G401 (cell line): Measurements from ENCODE around the gene C9orf152. TPM values are rescaled to one million over a fixed set of nuclear protein-coding genes. Genes with fewer than 3 reads are reported as not detected.

ENCODE experiments used
- DNase-seq: peaks from one replicate; pipeline ENCODE4 v3.0.0-alpha.2; 2015; ENCODE audit warnings: low spot score
- in situ Hi-C: cut with HindIII; loops from 2 replicates; pipeline ENCODE4 v1.10.0; 2016; ENCODE audit warnings: low sequenced_read_pairs, mixed read lengths
- total RNA-seq: library from RNA; depleted of rRNA; stranded (reverse); fragments of >200 nt; shearing (Covaris generic); gene quantifications from 2 replicates; pipeline ENCODE4 v1.2.3, GENCODE V29; 2014; rRNA removed

The C9orf152 gene
- total RNA-seq, 1 experiment from 2014 or later: not detected

DNA sequence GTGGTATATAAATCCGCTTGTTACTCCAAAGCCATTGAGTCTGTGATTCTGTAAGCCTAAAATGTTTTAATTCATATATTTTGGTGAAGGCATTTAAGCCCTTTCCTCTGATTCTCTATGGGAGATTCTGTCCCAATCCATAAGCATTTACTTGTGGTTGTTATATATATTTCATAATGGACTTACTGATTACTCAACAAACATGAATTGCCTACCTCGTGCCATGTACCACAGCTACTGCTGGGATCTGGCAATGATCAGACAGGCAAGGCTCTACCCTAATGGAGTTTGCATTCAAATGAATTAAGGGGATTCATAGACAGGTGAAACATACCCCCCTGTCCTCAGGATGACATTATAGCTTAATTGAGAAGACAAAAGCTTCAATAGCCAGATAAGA is 54.5 kb downstream of the C9orf152 start:
- in situ Hi-C loops: no loop called here
- DNase-seq: no peak

DNA sequence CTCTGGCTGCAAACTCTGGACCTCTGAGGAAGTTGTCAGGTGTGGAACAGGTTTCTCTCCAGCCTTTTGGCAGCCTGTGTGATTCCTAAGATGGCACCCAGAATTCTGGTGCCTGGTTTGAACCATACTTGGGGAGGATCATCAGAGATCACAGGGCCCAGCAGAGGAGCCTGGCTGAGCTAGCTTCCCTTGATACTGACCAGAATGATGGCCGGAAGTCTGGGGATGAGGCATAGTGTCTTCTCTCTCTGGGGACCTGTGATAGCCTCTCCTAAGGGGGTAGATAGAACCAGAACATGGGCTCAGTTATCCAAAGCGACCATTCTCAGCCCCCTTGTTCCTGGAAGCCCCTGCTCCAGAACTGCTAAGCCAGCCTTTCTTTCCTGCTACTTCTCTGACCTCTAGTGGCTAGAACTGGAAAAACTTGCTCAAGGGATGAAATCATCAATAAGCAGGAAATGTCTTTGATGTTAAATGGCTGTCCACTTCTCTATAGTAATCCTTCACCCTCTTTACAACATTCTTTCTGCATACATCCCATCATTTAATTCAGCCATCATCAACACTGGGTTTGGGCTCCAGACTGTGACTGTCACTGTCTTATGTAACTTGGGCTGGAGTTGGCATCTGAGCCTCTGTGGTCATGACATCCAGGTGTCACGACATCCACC is 55.1 kb downstream of the C9orf152 start:
- DNase-seq: peak; percentile 27
- in situ Hi-C loops: no loop called here

Other genes with a start within 250 kb of the C9orf152 start
- gene TXN, start 48.3 kb upstream of the C9orf152 start, total RNA-seq: 323 and 340 TPM in 2 replicates
- not detected in 2 replicates for gene TXNDC8, start 129.7 kb upstream of the C9orf152 start, total RNA-seq